DOHH2 (cell line): ENCODE measurements around the gene PHF2.

ENCODE experiments used
- EZH2phosphoT487 ChIP-seq: fragments of 200-600 bp; sonication (generic); IDR thresholded peaks from 2 replicates; pipeline ENCODE4 v1.6.1; 2017; ENCODE audit warnings: borderline replicate concordance, mild to moderate bottlenecking, antibody characterized with exemption, low read length, moderate library complexity, mixed read lengths
- TF ChIP-seq, protein P1 (sequence below): fragments of 200-600 bp; sonication (generic); IDR thresholded peaks from one replicate; pipeline ENCODE4 v1.5.1; 2014; ENCODE audit warnings: antibody characterized with exemption, mild to moderate bottlenecking, low read depth, low read length; ENCODE audit not compliant: poor library complexity, severe bottlenecking

DNA sequence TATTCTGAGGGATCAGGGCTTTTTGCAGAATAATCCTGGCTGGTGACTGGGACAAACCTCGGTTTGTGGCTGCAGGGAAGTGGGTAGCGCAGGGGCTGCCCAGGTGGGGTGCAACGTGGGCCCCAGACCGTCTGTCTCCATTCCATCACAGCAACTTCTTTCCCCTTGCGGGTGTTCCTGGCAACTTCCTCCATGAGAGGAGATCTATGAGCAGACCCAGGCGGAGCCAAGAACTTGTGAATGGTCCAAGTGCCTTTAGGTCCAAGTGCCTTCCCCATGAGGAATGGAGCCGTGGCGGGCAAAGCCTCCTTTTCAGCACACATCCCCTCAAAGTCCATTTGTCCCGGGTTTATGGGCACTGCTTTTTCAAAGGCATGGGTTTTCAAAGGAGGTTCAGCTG is 136.5 kb downstream of the PHF2 start:
- TF ChIP-seq, protein P1, sequence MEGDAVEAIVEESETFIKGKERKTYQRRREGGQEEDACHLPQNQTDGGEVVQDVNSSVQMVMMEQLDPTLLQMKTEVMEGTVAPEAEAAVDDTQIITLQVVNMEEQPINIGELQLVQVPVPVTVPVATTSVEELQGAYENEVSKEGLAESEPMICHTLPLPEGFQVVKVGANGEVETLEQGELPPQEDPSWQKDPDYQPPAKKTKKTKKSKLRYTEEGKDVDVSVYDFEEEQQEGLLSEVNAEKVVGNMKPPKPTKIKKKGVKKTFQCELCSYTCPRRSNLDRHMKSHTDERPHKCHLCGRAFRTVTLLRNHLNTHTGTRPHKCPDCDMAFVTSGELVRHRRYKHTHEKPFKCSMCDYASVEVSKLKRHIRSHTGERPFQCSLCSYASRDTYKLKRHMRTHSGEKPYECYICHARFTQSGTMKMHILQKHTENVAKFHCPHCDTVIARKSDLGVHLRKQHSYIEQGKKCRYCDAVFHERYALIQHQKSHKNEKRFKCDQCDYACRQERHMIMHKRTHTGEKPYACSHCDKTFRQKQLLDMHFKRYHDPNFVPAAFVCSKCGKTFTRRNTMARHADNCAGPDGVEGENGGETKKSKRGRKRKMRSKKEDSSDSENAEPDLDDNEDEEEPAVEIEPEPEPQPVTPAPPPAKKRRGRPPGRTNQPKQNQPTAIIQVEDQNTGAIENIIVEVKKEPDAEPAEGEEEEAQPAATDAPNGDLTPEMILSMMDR, result no peak
- no peak for TF ChIP-seq EZH2phosphoT487
